ENCODE results near the gene MAP2K3. TPM values are rescaled to one million over a fixed set of nuclear protein-coding genes. Genes with fewer than 3 reads are reported as not detected.
"Not testable (repeated sequence)": the region's sequence is repeated elsewhere in the genome, so short reads cannot be mapped to it uniquely, and the experiment has no call there.

Gene MAP2K3
- total RNA-seq, 3 donors from 2014 or later, result 216 to 260 (median 253) TPM

DNA sequence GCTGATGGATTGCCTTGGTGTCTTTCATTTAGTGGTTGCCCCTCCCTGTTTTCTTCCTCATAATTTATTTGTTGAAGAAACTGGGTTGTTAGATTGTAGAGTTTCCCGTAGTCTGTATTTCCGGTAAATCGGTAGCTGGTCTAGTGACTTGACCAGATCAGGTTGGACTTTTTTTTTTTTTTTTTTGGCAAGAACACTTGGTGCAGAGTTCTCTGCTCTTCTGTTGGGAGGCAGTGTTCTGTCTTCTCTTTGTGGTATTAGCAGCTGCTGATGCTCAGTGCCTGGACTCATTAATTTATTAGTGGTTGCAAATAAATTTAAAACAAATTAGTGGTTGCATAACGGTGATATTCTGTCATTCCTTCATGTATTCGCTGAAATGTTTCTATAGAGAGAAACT, 40.2 kb downstream of the MAP2K3 start:
- H3K27me3 Mint-ChIP-seq (ENCODE audit: low read depth); H3K4me3 Mint-ChIP-seq; H3K36me3 Mint-ChIP-seq (ENCODE audit: insufficient read depth); H3K9me3 Mint-ChIP-seq; H3K4me1 Mint-ChIP-seq (ENCODE audit: low read depth); DNase-seq; ATAC-seq: not testable (repeated sequence)

DNA sequence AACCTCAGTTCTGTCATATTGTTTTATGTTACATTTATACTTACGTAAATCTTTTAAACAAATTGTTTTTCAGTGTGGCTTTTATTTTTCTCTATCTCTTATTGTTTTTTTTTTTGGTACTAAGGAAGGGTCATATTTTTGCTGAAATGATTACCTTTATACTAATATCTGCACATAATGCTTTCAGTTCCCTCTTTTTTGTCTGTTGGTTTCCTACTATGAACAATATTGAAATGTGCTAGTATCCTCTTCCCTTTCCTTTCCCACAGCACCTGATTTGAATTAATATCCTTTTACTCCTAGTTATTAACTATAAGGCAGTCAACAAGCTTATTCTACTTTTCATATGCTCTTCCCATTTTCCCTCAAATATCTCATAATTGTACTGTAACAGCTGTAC, 43.4 kb downstream of the MAP2K3 start:
- H3K27me3 Mint-ChIP-seq (ENCODE audit: low read depth); H3K36me3 Mint-ChIP-seq (ENCODE audit: insufficient read depth); H3K9me3 Mint-ChIP-seq; DNase-seq; H3K4me1 Mint-ChIP-seq (ENCODE audit: low read depth); ATAC-seq; H3K4me3 Mint-ChIP-seq: not testable (repeated sequence)

DNA sequence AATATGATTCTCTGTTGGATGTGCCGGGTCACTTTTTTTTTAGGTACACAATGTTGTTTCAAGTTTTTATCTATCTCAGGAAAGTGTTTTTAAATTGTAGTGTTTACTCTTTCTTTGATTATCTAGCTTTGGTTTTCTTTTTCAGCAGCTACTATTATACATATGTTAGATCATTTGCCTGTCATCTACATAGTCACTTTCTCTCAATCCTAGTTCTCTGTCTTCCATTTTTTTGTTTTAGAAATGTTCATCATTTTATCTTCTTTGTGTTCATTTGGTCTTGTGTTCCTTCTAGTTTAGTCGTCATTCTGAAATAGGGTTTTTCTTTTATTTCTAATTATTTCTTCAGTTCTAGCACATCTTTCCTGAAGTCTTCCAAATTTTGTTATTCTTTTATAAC, 44.3 kb downstream of the MAP2K3 start:
- not testable (repeated sequence) for H3K9me3 Mint-ChIP-seq; DNase-seq; H3K4me1 Mint-ChIP-seq (ENCODE audit: low read depth); ATAC-seq; H3K4me3 Mint-ChIP-seq; H3K36me3 Mint-ChIP-seq (ENCODE audit: insufficient read depth); H3K27me3 Mint-ChIP-seq (ENCODE audit: low read depth)

DNA sequence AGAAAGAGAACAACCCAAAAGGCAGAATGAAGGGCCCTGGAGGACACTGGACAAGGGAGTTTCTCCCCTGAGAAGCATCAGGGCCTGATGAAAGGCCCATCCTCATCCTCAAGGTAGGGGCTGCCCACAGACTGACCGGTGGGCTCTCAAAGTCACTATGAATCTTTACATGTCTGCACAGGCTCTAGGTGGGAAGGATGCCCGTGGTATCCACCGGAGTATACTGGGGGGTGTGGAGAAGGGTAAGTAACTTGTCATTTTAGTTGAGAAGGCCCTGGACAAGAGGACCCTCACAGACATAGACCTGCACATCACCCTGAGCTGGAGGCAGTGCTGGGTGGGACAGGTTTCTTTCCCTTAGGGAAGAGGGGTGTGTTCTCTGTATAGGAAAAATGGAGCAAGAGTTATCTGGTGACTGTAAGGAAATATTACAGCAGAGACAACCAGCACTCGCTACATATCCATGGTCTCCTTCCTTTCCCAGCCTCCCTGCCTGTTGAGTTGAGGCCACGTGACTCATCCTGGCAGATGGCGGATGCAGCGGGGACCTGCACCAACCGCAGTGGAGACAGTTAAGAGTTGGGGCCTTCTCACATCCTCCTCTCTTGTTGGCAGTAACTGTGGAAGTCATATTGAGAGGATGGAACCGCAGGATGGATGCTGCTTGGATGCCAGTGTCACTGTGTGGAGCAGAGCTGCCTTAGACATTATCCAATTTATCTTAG, 46.1 kb downstream of the MAP2K3 start:
- H3K36me3 Mint-ChIP-seq (ENCODE audit: insufficient read depth), result no peaks in the 10 kb centered on the region
- no peaks in the 10 kb centered on the region for H3K4me1 Mint-ChIP-seq (ENCODE audit: low read depth)
- H3K4me3 Mint-ChIP-seq, result no peak overlapping the region
- ATAC-seq, result no peak
- peaks cover 5% of the 10 kb centered on the region for H3K9me3 Mint-ChIP-seq
- no peak for DNase-seq
- H3K27me3 Mint-ChIP-seq (ENCODE audit: low read depth), result no peaks in the 10 kb centered on the region

DNA sequence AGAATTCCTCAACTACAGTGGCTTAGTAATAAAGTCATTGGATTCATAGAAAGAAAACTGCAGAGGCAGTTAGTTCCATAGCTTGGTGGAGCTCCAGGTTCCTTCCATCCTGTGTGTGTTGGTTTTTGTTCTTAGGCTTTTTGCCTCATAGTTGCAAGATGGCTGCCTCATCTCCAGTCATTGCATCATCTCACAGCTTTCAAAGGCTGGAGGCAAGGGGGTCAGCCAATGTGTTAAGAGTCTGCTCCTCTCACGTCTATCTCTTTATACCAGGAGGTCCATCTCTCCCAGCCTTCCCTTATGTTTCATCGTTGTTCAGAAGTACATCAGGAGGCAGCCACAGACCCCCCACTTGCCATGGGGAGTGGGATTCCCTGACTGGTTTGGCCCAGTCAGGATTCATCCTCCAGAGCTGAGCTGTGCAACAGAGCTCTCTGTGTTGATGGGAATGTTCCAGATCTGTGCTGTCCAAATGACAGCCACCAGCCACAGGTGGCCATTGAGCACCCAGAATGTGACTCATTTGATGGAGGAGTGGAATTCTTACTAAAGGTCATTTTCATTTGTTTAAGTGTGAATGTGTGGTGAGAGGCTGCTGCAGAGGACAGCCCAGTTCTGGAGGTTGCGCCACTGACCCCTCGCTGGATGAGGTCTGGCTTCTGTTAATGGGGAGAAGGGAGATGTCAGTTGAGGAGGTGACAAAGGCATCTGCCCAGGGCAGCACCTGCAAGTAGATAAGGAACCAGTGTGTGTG, 52.2 kb downstream of the MAP2K3 start:
- not testable (repeated sequence) for H3K9me3 Mint-ChIP-seq; H3K36me3 Mint-ChIP-seq (ENCODE audit: insufficient read depth); H3K4me3 Mint-ChIP-seq; H3K27me3 Mint-ChIP-seq (ENCODE audit: low read depth); DNase-seq; ATAC-seq; H3K4me1 Mint-ChIP-seq (ENCODE audit: low read depth)

DNA sequence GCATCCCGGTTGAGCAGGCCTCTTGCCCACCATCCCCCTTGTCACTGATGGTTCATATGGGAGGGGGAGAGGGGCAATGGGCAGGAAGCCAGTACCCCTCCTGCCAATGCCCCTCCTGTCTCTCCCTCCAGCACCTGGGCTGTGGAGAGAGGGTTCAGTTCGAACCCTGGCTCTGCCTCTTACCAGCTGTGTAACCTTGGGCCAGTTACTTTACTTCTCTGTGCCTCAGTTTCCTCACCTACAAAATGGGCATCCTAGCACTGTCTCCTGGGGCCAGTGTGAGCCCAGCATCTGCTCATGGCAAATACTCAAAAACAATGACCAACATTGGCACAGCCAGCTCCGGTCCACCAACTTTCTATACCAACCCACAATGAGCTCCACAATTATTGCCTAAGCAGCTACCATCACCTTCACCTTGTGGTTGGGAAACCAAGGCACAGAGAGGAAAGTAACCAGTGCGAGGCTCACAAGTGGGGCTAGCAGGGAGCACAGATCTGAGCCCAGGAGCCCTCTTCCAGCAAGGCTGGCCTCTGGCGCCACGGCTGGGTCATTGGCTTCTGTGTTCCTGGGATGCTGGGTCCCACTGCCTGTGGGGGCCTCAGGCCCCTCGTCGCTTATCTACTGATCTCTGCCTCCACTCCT, 53.6 kb downstream of the MAP2K3 start:
- not testable (repeated sequence) for ATAC-seq, H3K4me3 Mint-ChIP-seq

DNA sequence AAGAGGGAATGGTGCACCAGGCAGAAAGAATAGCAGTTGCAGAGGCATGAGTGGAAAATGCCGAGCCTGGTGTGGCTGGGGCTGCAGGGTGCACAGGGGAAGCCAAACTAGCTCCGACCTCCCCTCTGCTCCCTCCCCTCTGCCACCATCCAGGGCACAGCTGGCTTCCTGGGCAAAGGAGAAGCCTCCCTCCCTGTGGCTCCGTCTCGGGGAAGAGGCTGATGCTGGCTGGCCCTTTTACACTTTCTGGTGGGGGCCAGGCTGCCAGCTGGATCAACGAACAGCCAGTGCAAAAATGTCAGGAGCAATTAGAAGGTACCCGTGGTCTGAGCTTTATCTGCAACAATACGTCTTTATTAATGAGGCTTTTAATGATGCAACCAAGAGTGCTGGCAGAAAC, 54.5 kb downstream of the MAP2K3 start:
- H3K9me3 Mint-ChIP-seq, result no peaks in the 10 kb centered on the region
- no peaks in the 10 kb centered on the region for H3K4me1 Mint-ChIP-seq (ENCODE audit: low read depth)
- ATAC-seq, result no peak
- H3K36me3 Mint-ChIP-seq (ENCODE audit: insufficient read depth), result no peaks in the 10 kb centered on the region
- no peak for DNase-seq
- no peak overlapping the region for H3K4me3 Mint-ChIP-seq
- H3K27me3 Mint-ChIP-seq (ENCODE audit: low read depth), result no peaks in the 10 kb centered on the region

More for the DNA sequence above, 53.6 kb downstream of the MAP2K3 start:
- not testable (repeated sequence) for H3K36me3 Mint-ChIP-seq (ENCODE audit: insufficient read depth); H3K9me3 Mint-ChIP-seq; H3K4me1 Mint-ChIP-seq (ENCODE audit: low read depth); DNase-seq; H3K27me3 Mint-ChIP-seq (ENCODE audit: low read depth)

DNA sequence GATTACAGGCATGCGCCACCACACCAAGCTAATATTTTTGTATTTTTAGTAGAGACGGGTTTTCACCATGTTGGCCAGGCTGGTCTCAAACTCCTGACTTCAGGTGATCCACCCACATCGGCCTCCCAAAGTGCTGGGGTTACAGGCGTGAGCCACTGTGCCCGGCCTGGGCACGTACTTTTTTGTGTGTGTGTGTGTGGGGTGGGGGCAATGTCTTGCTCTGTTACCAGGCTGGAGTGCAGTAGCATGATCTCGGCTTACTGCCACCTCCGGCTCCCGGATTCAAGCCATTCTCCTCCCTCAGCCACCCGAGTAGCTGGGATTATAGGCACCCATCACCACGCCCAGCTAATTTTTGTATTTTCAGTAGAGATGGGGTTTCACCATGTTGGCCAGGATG, 55.1 kb downstream of the MAP2K3 start:
- H3K4me1 Mint-ChIP-seq (ENCODE audit: low read depth); H3K4me3 Mint-ChIP-seq; DNase-seq; H3K9me3 Mint-ChIP-seq; H3K36me3 Mint-ChIP-seq (ENCODE audit: insufficient read depth); ATAC-seq; H3K27me3 Mint-ChIP-seq (ENCODE audit: low read depth): not testable (repeated sequence)

DNA sequence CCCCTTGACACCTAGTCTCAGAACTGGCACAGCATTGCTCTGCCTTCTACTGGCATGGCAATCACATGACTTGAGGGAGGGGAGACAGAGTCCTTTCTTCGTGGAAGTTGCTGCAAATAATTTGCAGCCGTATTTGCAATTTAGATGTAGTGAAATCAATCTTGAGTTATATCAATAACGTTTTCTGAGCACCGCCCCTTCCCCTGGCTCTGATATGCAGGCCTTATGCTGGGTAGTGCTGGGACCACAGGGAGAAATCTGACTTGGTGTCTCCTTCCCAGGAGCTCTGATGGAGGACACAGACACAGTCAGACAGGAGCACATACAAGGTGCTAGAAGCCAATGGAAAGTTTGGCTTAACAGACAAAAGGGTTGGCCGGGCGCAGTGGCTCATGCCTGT, 55.9 kb downstream of the MAP2K3 start:
- ATAC-seq, H3K4me3 Mint-ChIP-seq, H3K9me3 Mint-ChIP-seq: not testable (repeated sequence)

DNA sequence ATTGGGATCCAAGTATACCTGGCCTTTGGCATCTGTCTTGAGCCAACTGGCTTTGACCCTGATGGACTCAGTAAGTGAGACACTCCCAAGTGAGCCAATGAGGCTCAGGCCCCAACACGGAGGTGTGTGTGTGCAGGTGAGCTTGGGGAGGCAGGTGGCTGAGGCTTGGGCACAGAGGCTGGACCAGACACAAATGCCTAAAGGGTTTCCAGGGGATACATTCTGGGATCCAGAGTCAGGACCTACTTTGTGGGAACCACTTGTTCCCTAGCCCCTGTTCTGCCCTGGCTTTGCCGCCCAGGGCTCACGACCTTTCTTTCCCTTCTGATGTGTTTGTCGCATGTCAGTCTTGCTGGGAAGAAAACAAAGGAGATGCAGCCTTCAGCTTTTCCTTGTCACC, 56.8 kb downstream of the MAP2K3 start:
- H3K27me3 Mint-ChIP-seq (ENCODE audit: low read depth); H3K4me3 Mint-ChIP-seq; ATAC-seq: not testable (repeated sequence)

More for the DNA sequence above, 55.9 kb downstream of the MAP2K3 start:
- H3K36me3 Mint-ChIP-seq (ENCODE audit: insufficient read depth); DNase-seq; H3K4me1 Mint-ChIP-seq (ENCODE audit: low read depth); H3K27me3 Mint-ChIP-seq (ENCODE audit: low read depth): not testable (repeated sequence)

DNA sequence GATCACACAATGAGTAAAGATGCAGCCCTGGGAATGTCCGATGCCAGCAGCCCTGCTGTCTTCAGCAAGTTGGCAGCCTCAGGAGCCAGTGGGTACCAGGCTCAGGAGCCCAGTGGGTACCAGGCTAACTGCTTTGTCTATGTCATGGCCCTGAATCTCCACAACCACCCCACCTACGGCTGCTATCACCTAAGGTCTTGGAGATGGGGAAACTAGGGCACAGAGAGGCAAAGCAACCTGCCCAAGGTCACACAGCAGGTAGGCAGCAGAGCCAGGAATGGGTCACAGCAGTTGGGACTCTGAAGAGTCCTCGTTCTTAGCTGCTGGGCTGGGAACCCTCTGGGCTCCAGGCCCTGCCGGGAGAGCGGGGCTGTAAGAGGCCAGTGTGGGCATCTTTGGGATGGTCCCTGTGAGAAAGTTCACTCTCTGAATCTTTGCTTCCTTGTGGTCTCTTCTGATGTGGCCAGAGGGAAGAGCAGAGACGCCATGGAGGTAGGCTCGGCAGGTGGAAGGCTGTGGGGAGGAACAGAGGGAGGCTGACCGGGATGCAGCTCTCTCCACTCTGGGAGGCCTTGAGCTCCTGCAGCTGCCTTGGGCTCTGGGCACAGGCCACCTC, 57.5 kb downstream of the MAP2K3 start:
- DNase-seq; H3K4me3 Mint-ChIP-seq; H3K36me3 Mint-ChIP-seq (ENCODE audit: insufficient read depth); ATAC-seq; H3K9me3 Mint-ChIP-seq; H3K27me3 Mint-ChIP-seq (ENCODE audit: low read depth); H3K4me1 Mint-ChIP-seq (ENCODE audit: low read depth): not testable (repeated sequence)

More for the DNA sequence above, 56.8 kb downstream of the MAP2K3 start:
- not testable (repeated sequence) for H3K36me3 Mint-ChIP-seq (ENCODE audit: insufficient read depth); DNase-seq; H3K4me1 Mint-ChIP-seq (ENCODE audit: low read depth); H3K9me3 Mint-ChIP-seq

DNA sequence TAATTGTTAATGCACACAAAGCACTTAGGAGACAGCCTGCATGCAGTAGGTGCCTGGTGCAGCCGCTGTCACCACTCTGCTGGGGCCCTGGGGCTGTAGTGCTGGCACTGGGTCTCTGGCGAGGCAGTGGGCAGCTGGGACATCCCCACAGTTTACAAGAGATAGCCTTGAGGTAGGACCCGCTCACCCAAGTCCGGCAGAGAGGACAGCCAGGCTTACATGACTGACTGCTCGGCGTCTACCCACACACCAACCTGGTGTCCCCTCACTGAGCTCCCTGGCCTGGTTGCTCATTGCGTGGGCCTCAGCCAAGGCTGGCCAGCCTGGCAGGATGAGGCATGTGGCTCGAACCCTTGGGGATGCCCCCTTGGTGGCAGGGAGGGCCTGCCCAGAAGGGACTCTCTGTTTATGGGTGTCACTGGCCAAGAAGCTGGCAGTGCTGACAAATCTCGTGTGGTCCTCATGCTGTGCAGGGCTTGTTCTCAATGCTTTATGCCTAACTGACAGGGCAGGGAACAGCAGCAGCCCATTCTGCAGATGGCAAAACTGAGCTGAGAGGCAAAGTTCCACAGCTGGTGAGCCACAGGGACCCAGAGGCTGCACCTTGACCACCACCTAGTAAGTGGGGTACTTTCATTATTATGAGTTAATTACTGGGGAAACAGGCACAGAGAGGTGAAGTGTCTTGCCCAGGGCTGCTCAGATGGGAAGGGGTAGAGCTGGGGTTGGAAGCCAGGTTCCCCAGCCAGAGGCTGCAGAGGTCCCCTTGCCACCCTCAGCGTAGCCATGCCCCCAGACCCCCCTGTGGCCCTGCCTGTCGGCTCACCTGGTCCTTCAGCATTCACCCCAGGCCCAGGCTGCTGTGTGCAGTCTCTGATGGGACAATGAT, 58.8 kb downstream of the MAP2K3 start:
- not testable (repeated sequence) for H3K36me3 Mint-ChIP-seq (ENCODE audit: insufficient read depth); H3K4me3 Mint-ChIP-seq; H3K27me3 Mint-ChIP-seq (ENCODE audit: low read depth); H3K4me1 Mint-ChIP-seq (ENCODE audit: low read depth); H3K9me3 Mint-ChIP-seq; ATAC-seq; DNase-seq

DNA sequence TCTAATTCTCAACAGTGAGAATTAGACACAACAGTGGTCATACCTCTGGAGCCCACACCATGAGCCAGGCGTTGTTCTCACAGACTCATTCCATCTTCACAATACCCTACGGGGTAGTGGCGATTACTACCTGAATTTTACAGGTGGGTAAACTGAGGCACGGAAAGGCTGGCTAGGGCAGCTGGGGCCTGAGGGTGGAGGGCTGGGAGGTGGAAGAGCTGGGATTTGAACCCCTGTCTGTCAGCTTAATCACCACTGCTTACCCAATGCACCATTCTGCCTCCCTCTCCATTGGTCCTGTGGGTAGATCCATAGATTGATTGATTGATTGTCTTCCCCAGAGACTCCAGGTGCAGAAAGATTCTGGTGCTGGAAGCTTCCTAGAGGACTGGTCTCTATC, 60.3 kb downstream of the MAP2K3 start:
- H3K9me3 Mint-ChIP-seq; DNase-seq; H3K36me3 Mint-ChIP-seq (ENCODE audit: insufficient read depth); ATAC-seq; H3K27me3 Mint-ChIP-seq (ENCODE audit: low read depth); H3K4me1 Mint-ChIP-seq (ENCODE audit: low read depth); H3K4me3 Mint-ChIP-seq: not testable (repeated sequence)

DNA sequence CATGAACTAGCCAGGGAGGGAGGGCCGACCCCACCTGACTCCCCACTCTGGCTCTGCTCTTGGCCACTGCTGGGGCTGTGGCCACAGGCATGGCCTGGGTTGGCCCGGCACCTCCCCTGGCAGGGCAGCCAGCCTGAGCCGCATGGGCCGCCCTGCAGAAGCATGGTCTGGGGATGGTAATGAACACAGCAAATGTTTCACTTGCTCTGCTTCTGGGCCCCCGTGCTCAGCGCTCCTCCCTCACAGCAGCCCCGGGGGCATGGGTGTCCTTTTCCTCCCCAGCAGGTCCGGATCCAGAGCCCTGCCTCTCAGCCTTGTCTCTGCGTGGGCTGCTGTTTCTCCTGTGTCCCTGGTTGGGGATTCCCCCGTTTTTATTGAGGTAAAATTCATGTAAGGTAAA, 60.7 kb downstream of the MAP2K3 start:
- DNase-seq (no peak), ATAC-seq (no peak)
- no peaks in the 10 kb centered on the region for H3K9me3 Mint-ChIP-seq
- H3K4me3 Mint-ChIP-seq, result no peak overlapping the region
- H3K36me3 Mint-ChIP-seq (ENCODE audit: insufficient read depth), result no peaks in the 10 kb centered on the region
- peaks cover 5% of the 10 kb centered on the region for H3K4me1 Mint-ChIP-seq (ENCODE audit: low read depth)
- H3K27me3 Mint-ChIP-seq (ENCODE audit: low read depth), result no peaks in the 10 kb centered on the region

Measured in activated T-cell treated with anti-CD3 and anti-CD28 coated beads, Interleukin-2, amount 50 U/mL, for 4 hours (primary cell).